Right ventricle myocardium superior (tissue), 1 donor: ENCODE data around the gene PRSS12. TPM values are rescaled to one million over a fixed set of nuclear protein-coding genes. Genes with fewer than 3 reads are reported as not detected.
"Not testable (repeated sequence)": the region's sequence is repeated elsewhere in the genome, so short reads cannot be mapped to it uniquely, and the experiment has no call there.

Source experiments
- ATAC-seq: fragments of 200-7000 bp; cut with Tn5 transposase; one replicate; pipeline ENCODE4 v1.9.1; 2020; ENCODE audit warnings: mild to moderate bottlenecking; ENCODE audit not compliant: poor library complexity
- DNase-seq: peaks from one replicate; pipeline ENCODE4 v3.0.0-alpha.2; 2020
- intact Hi-C: fragments of 100-400 bp; cut with DNase I; formaldehyde crosslinking; loops from one replicate; pipeline ENCODE4 v1.11.2; 2022
- total RNA-seq: library from RNA; stranded (reverse); fragmentation: NEBNext Ultra II Directional; extraction: Animal tissue kit (Norgen Biotek cat#: 25700); gene quantifications from one replicate; pipeline ENCODE4 v1.2.1, GENCODE V29; 2021
- donor health status: DM: no; HTN: yes; CAD: no; lungs with severe emphysema.

The PRSS12 gene
- total RNA-seq, 1 donor from 2014 or later, result not detected

- no peak for DNase-seq
- intact Hi-C loops, result no loop called here
- no peak for ATAC-seq
Observed at GRCh38 chr4:118329849-118330248, 23.0 kb downstream of the PRSS12 start.

DNA sequence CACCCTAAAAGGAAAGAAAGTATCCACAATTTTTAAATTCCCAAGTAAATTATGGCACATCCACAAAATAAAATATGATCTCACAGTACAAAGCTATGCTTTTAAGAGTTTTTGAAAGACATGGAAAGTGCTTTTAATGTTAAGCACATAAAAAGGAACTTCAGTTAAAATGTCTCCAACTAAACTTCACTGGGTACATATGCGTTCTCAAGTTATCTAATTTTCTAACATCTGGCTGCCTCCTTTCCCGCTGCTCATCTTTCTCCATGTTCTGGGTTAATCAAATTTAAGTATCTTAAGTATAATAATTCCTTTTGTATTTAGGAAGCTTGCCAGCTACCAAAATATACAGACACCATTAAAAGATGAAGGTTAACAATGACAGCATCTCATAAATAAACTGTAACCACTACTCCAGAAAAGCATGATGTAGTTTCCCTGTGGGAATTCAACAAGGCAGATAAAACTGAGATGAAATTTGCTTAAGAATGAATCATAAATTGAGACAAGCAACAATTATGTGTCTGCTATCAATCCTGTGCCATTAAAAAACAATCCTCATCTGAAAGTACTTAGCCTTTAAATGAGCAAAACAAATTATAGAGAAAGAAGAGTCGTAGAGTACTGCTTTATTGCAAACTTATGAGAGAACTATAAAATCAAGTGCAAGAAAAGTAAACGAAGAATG is 25.1 kb downstream of the PRSS12 start:
- ATAC-seq (no peak), DNase-seq (no peak)
- intact Hi-C loops, result no loop called here

DNA sequence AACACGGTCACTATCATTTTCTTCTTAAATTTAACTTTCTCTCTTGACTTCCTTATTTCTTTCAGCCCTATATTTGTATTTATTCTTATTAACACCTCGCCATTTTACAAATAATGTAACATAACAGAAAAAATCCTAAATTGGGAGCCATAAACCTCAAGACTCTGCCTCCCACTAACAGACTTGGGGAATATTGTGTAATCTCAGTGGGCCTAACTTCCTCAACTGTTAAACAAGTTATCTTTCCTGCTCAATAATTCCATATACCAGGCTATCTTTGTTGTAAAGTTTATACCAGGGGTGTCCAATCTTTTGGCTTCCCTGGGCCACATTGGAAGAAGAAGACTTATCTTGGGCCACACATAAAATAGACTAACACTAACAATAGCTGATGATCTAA is 26.2 kb downstream of the PRSS12 start:
- ATAC-seq (no peak), DNase-seq (no peak)
- intact Hi-C loops, result no loop called here

- ATAC-seq, result no peak
- intact Hi-C loops, result no loop called here
- no peak for DNase-seq
Observed at GRCh38 chr4:118325431-118325830, 27.4 kb downstream of the PRSS12 start.

GRCh38 chr4:118322831-118323502 is 29.8 kb downstream of the PRSS12 start:
- no peak for DNase-seq

DNA sequence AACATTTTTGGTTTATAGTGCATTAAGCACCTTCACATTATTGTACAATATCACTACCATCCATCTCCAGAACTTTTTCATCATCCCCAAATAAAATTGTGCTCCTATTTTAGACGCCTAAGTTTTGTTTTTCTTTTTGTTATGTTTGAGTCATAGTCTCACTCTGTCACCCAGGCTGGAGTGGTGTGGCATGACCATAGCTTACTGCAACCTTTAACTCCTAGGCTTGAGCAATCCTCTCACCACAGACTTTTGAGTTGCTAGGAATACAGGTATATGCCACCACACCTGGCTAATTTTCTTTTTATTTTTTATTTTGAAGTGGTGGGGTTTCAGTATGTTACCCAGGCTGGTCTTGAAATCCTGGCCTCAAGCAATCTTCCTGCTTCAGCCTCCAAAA is 33.9 kb downstream of the PRSS12 start:
- intact Hi-C loops, result no loop called here
- no peak for DNase-seq
- ATAC-seq, result no peak

More at GRCh38 chr4:118322831-118323502, 29.8 kb downstream of the PRSS12 start:
- intact Hi-C loops, result no loop called here
- ATAC-seq, result no peak

DNA sequence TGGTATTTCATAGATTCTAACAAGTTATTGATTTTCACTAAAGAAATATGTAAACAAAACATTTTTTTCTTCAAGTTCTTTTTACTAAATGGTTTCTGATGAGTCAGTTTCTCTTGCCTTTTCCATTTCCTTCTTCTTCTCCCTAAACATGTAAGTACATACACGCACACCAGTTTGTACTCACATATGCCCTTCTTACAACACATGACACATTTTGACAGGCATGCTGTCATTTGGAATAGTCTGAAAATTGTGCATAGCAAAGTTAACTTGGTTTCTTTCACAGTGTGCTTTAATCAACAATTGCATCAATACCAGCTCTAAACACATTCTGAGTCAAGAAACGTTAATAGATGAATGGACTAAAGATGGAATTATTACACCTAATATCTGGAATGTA is 35.1 kb downstream of the PRSS12 start:
- no peak for DNase-seq
- no peak for ATAC-seq

GRCh38 chr4:118314221-118314620 is 38.6 kb downstream of the PRSS12 start:
- no peak for DNase-seq
- intact Hi-C loops, result no loop called here
- no peak for ATAC-seq

More for the DNA sequence above, 35.1 kb downstream of the PRSS12 start:
- intact Hi-C loops, result no loop called here

DNA sequence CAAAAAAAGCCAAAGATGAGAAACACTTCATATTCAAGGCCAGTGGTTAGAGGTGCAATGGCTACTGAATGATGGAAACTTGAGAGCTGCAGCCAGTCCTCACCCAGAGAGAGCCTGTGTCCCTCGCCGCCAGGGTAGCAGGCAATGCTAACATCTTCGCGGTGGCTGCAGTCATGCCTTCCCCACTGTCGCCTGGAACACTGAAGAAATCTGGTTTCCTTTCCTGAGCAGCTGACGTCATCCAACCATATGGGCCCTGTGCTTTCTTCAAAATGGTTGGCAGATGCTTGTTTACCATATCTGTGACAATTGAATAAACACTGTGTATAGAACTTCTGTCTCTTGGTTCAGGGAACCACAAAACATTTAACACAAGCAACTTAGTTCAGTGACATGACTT is 39.7 kb downstream of the PRSS12 start:
- no peak for ATAC-seq
- DNase-seq, result no peak
- intact Hi-C loops, result no loop called here

DNA sequence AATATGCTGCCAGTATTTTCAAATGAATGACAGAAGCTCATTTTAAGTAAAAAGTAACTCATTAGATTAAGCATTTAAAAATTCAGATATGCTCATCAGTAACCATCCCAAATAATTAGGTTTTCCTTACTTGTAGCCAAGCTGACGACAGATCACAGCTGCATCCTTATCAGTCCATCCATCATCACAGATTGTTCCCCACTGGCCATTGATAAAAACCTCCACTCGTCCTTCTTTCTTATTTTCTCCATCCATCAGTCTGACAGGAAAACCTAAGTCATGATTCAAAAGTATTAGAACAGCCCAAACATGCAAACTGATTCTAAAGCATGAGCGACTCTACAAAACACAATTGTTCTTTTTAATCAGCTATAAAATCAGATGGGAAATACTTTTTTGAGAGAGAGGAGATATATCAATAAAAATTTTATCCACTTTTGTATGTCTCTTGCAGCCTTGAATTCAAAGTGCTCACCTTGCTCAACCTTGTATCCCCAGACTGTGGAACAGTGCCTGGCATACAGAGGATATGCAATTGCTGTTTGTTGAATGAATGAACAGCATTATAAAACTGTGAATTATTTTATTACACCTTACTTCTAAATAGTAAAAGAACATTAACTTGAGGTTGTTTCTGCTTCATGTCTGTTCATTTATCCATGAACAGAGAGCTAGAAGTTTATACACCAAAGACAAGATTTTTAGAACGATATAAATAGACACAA is 44.3 kb downstream of the PRSS12 start:
- DNase-seq, result no peak
- intact Hi-C loops, result no loop called here

GRCh38 chr4:118307643-118308042 is 45.2 kb downstream of the PRSS12 start:
- intact Hi-C loops, result no loop called here
- no peak for ATAC-seq
- DNase-seq, result no peak

More for the DNA sequence above, 44.3 kb downstream of the PRSS12 start:
- ATAC-seq, result no peak

DNA sequence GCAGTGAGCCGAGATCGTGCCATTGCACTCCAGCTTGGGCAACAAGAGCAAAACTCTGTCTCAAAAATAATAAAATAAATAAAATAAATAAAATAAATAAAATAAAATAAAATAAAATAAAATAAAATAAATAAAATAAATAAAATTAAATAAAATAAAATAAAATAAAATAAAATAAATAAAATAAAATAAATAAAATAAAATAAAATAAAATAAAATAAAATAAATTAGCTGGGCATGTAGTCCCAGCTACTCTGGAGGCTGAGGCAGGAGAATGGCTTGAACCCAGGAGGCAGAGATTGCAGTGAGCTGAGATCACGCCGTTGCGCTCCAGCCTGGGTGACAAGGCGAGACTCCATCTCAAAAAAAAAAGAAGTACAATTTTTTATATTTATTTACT is 53.2 kb downstream of the PRSS12 start:
- DNase-seq, intact Hi-C loops, ATAC-seq: not testable (repeated sequence)

GRCh38 chr4:118296729-118297128 is 56.1 kb downstream of the PRSS12 start:
- intact Hi-C loops, result no loop called here
- ATAC-seq, result no peak

GRCh38 chr4:118290951-118291350 is 61.9 kb downstream of the PRSS12 start:
- ATAC-seq, result no peak
- DNase-seq, result no peak

More at GRCh38 chr4:118296729-118297128, 56.1 kb downstream of the PRSS12 start:
- no peak for DNase-seq

GRCh38 chr4:118289794-118290193 is 63.0 kb downstream of the PRSS12 start:
- DNase-seq, result no peak
- intact Hi-C loops, result no loop called here
- no peak for ATAC-seq

More at GRCh38 chr4:118290951-118291350, 61.9 kb downstream of the PRSS12 start:
- intact Hi-C loops, result no loop called here

GRCh38 chr4:118287711-118288451 is 64.9 kb downstream of the PRSS12 start:
- DNase-seq, result no peak
- intact Hi-C loops, result no loop called here
- ATAC-seq, result no peak

GRCh38 chr4:118286685-118287084 is 66.1 kb downstream of the PRSS12 start:
- intact Hi-C loops, result no loop called here

GRCh38 chr4:118285931-118286330 is 66.9 kb downstream of the PRSS12 start:
- intact Hi-C loops, result no loop called here
- ATAC-seq, result no peak
- DNase-seq, result no peak

More at GRCh38 chr4:118286685-118287084, 66.1 kb downstream of the PRSS12 start:
- ATAC-seq (no peak), DNase-seq (no peak)

DNA sequence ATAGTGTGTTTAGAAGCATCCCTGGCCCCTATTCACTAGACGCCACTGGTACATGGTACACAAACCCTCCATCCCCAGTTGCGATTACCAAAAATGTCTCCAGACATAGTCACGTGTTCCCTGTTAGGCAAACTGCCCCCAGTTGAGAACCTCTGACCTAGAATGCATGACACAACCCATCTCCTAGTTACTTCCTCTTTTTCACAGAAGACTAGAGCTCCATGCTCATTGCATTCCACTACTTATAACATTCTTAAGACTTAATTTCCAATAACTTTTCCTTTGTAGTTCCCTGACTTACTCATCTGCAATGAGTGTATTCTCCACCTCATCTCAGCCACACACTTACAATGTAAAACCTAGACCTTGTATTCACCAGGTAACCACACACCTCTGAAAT is 68.6 kb downstream of the PRSS12 start:
- intact Hi-C loops, result no loop called here
- ATAC-seq, result no peak
- no peak for DNase-seq
